ENCODE data around the gene QRICH2. TPM values are rescaled to one million over a fixed set of nuclear protein-coding genes. Genes with fewer than 3 reads are reported as not detected.
"Not testable (repeated sequence)": the region's sequence is repeated elsewhere in the genome, so short reads cannot be mapped to it uniquely, and the experiment has no call there.

QRICH2 gene, protein sequence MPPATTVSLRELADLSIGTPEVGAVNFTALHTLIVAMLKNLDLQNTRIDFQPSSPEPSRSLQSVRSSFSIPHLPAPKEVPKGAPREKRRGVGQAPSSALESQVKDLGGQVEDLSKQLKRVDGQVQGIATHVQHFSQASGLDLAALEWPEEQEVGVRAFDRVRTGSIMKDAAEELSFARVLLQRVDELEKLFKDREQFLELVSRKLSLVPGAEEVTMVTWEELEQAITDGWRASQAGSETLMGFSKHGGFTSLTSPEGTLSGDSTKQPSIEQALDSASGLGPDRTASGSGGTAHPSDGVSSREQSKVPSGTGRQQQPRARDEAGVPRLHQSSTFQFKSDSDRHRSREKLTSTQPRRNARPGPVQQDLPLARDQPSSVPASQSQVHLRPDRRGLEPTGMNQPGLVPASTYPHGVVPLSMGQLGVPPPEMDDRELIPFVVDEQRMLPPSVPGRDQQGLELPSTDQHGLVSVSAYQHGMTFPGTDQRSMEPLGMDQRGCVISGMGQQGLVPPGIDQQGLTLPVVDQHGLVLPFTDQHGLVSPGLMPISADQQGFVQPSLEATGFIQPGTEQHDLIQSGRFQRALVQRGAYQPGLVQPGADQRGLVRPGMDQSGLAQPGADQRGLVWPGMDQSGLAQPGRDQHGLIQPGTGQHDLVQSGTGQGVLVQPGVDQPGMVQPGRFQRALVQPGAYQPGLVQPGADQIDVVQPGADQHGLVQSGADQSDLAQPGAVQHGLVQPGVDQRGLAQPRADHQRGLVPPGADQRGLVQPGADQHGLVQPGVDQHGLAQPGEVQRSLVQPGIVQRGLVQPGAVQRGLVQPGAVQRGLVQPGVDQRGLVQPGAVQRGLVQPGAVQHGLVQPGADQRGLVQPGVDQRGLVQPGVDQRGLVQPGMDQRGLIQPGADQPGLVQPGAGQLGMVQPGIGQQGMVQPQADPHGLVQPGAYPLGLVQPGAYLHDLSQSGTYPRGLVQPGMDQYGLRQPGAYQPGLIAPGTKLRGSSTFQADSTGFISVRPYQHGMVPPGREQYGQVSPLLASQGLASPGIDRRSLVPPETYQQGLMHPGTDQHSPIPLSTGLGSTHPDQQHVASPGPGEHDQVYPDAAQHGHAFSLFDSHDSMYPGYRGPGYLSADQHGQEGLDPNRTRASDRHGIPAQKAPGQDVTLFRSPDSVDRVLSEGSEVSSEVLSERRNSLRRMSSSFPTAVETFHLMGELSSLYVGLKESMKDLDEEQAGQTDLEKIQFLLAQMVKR (N-terminal part only)
- 1 to 10 TPM in 1 of 2 donors, under 1 TPM in 1; 0.46 to 1.8 TPM for total RNA-seq

DNA sequence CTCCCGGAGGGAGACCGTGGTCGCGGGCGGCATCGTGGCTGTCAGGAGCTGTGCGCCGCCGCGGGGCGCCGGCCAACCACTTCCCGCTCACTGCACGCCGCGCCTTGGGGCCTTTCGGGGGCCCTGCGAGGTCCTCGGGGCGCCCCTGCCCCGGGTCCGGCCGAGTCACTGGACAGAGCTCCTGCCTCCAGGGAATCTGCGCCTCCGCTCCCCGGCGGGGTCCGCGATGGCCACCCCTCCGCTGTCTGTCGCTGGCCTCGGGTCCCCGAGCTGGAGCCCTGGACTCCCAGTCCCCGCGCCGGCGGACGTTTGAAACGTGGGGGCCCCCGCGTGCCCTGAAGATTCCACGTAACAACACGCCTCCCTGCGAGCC lies at the start of gene QRICH2:
TSS of gene QRICH2 (minus strand) at position 311 of the 373 bp plus-strand sequence. CDS start at position 33, 278 bp downstream.
- Mint-ChIP-seq H3K9me3 (no peaks in the 10 kb centered on the region), H3K36me3 (no peaks in the 10 kb centered on the region), H3K27ac (no peak within 1 kb of the TSS)
- no peak for DNase-seq (ENCODE audit: low spot score in 2 of 2)
- ATAC-seq = no peak

DNA sequence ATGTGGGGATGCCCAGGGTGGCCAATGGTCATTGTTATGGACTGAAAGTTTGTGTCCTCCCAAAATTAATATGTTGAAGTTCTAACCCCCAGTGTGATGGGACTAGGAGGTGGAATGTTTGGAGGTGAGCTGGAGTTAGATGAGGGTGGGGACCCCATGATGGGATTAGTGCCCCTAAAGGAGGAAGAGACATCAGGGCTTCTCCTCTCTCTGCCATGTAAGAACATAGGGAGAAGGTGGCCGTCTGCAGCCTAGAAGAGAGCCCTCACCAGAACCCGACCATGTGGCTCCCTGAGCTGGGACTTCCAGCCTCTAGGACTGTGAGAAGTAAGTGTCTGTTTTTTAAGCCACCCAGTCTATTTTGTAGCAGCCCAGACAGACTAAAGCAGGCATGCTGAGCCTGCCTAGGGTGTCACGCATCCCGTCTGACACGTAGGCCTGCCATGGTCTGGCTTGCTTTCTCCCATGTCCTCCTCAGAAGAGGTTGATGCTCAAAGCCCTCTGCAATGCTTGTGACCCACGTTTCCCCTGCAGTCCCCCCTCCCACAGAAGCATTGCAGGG lies 49.6 kb upstream of the QRICH2 start:
- ATAC-seq (no peak), DNase-seq (ENCODE audit: low spot score in 2 of 2) (no peak)
- Mint-ChIP-seq H3K36me3 (peaks cover 0 to 4% of the 10 kb centered on the region in 2 donors), H3K9me3 (no peaks in the 10 kb centered on the region), H3K27ac (no peak overlapping the region)

DNA sequence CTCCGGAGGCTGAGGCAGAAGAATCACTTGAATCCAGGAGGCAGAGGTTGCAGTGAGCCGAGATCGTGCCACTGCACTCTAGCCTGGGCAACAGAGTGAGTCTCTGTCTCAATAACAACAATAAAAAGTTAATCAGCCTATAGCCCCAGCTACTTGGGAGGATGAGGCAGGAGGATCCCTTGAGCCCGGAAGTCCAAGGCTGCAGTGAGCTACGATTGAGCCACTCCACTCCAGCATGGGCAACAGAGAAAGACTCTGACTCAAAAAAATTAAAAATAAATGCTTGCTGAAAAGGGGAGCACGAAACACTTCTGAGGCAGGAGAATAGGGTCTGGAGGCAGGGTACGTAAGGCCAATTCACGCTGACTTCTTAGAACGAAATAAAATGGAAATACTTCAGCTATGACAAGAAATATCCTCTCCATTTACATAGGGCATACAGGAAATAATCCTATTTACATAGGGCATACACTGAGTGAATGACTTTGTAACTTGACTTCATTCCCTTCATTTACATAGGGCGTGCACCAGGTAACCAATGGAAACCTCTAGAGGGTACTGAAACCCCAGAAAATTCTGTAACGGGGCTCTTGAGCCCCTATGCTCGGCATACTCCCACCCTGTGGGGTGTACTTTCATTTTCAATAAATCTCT lies 48.9 kb upstream of the QRICH2 start:
- ATAC-seq (no peak), DNase-seq (ENCODE audit: low spot score in 2 of 2) (no peak)
- Mint-ChIP-seq H3K36me3 (peaks cover 0 to 4% of the 10 kb centered on the region in 2 donors), H3K9me3 (no peaks in the 10 kb centered on the region), H3K27ac (no peak overlapping the region)

DNA sequence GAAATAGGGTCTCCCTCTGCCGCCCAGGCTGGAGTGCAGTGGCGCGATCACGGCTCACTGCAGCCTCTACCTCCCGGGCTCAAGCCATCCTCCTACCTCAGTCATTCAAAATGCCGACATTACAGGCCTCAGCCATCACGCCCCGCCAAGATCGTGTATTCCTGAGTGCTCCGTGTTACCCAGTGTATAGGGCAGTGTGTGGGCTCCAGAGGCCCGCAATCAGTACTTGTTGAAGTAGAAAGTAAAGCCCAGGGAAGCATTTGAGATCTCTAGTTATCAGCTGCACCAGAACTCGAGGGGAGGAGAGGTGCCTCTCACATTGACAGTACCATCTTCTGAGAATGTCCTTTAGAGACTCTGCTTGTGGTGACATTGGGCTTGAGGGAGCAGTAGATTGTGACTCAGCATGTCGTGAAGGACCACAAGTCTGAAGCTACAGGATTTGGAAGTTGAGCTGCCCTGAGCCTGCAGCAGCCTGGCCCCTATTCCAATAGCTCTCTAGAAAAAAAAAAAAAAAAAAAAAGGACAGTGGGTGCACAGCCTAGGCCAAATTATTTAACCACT lies 46.8 kb upstream of the QRICH2 start:
- DNase-seq (ENCODE audit: low spot score in 2 of 2) (no peak), ATAC-seq (no peak)
- H3K36me3 Mint-ChIP-seq = peaks cover 0 to 4% of the 10 kb centered on the region in 2 donors
- H3K27ac Mint-ChIP-seq = peak overlapping the region in 1 of 2 donors; percentile 86
- no peaks in the 10 kb centered on the region for H3K9me3 Mint-ChIP-seq

DNA sequence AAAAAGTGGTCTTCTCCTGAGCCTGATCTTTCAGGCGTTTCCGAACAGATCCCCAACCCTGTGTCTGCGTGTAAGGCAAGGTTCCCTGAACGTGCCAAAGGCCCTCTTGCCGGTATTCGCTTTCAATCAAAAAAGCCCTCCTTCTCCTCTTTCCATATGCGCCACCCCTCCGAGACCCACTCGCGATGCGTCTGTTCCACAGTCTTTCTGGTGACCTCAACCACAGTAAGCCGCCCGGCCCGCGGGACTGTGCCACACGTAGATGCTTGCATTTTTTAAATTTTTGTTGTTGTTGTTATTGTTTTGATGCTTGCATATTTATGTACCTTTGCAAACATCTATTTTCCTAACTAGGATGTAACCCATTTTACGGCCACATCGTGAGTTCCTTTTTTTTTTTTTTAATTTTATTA lies 46.2 kb upstream of the QRICH2 start:
- H3K36me3 Mint-ChIP-seq = peaks cover 0 to 4% of the 10 kb centered on the region in 2 donors
- no peak for DNase-seq (ENCODE audit: low spot score in 2 of 2)
- no peak for ATAC-seq
- no peaks in the 10 kb centered on the region for H3K9me3 Mint-ChIP-seq
- peak overlapping the region; percentile 86 to 98 for H3K27ac Mint-ChIP-seq

DNA sequence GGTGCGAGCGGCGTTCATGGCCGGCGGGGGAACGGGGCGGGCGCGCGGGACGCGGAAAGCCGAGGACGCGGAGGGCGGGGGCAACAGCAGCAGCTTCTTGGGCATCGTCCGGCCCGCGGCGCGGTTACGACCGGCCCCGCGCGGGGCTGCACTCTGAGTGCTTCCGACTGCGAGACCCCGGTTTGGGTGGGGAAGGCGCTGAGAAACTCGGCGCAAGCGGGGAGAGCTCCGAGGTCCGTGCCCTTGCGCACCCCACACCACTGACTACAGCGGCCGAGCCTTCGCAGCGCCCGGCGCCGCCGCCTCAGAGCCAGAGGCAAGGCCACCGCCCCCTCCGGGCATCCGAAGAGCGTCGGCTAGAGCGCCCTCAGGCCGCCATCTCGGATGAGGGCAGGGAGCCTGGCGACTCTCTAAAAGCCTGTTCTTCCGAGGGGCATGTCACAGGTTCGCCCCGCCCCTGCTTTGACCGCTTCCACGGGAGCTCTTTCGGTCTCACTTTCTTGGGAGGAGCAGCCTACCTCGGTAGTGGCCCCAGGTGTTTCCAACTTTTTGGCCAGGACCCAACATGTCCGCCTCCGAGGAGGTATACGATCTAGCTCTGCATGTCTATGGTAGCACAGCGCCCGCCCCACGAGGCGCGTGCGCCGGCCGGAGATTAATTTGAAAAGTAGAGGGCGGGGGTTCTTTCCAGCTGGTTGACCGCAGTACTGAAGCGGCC lies 45.7 kb upstream of the QRICH2 start, which contains the start of gene PRPSAP1:
TSS of gene PRPSAP1 (minus strand) at position 318 of the 718 bp plus-strand sequence. CDS start at position 105, 213 bp downstream.
- peaks cover 0 to 4% of the 10 kb centered on the region in 2 donors for H3K36me3 Mint-ChIP-seq
- H3K9me3 Mint-ChIP-seq = no peaks in the 10 kb centered on the region
- peak within 1 kb of the TSS; percentile 86 to 98 for H3K27ac Mint-ChIP-seq
- peak; percentile 92 to 97 for ATAC-seq
- DNase-seq (ENCODE audit: low spot score in 2 of 2) = peak; percentile 83 to 86

DNA sequence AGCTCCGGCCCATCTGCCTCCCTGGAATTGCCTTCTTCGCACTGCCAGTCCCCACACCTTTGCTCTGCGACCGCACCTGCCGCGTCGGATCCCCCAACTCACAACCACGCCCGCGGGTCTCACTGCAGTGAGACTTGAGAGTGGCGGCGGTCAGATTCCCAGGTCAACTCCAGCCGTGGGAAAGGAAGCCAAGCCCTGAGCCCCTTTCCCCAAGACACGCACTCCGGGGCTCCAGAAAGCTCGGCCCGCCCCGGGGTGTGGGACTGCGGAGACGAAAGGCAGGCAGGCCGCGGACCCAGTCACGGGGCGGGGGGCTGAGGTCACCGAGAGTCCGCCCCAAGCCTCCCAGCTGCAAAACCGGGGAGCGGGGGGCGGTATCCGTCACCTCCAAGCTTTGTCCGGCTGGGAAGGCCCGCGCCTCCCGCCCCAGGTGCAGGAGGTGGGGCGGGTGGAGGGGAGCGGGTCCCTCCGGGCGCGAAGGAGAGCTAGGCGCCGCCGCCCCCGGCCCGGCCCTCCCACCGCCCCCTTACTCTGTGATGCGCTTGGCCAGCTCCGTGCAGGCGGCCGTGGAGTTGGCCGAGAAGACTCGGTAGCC lies 45.0 kb upstream of the QRICH2 start:
- no peaks in the 10 kb centered on the region for H3K9me3 Mint-ChIP-seq
- DNase-seq (ENCODE audit: low spot score in 2 of 2) = peak; percentile 38 to 56
- peak overlapping the region; percentile 86 to 96 for H3K27ac Mint-ChIP-seq
- peak; percentile 11 to 30 for ATAC-seq
- H3K36me3 Mint-ChIP-seq = peaks cover 0 to 4% of the 10 kb centered on the region in 2 donors

DNA sequence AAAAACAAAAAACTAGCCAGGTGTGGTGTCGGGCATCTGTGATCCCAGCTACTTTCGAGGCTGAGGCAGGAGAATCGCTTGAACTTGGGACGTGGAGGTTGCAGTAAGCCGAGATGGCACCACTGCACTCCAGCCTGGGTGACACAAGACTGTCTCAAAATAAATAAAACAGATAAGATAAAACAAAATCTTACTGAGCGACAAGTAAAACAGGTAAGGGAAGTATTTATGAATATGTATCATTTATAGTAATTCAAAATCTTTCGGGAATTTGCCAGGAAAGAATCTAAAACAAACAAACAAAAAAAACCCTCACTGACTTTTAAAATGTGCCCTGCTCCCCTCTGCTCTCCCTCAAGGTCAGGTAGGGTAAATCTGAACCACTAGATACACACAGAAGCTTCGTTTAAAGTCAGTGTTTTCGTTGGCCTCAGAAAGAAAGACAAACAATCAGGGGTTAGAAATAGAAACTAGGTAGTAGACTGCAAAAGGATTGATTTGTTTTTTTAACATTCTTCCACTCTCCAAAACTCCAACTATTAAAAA lies 43.5 kb upstream of the QRICH2 start:
- no peaks in the 10 kb centered on the region for H3K9me3 Mint-ChIP-seq
- no peak for DNase-seq (ENCODE audit: low spot score in 2 of 2)
- ATAC-seq = no peak
- H3K27ac Mint-ChIP-seq = no peak overlapping the region
- peaks cover 4 to 5% of the 10 kb centered on the region in 2 donors for H3K36me3 Mint-ChIP-seq

DNA sequence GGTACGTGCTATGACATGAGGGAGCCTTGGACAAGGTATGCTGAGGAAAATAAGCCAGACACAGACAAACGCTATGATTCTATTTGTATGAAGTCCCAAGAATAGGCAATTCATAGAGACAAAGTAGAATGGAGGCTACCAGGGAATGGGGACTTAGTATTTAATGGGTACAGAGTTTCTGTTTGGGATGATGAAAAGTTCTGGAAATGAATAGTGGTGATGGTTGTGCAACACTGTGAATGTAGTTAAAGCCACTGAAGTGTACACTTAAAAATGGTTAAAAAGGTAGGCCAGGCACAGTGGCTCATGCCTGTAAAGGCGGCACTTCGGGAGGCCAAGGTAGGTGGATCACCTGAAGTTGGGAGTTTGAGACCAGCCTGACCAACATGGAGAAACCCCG lies 42.4 kb upstream of the QRICH2 start:
- DNase-seq (ENCODE audit: low spot score in 2 of 2) = no peak
- Mint-ChIP-seq H3K27ac (no peak overlapping the region), H3K36me3 (peaks cover 4 to 5% of the 10 kb centered on the region in 2 donors), H3K9me3 (no peaks in the 10 kb centered on the region)
- no peak for ATAC-seq

DNA sequence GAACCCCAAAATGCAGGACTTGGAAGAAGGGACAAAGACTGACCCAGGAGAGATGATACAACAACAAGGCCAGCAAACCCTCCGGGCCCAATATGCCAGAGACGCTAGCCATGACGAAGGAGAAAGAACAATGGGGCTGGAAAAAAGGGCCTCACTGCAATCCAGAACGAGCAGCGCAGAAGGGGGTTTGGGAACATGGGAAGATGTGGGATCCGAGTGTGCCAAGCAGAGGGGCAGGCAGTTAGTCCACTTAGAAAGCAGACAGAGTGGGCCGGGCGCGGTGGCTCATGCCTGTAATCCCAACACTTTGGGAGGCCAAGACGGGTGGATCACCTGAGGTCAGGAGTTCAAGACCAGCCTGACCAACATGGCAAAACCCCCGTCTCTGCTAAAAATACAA lies 38.9 kb upstream of the QRICH2 start:
- not testable (repeated sequence) for ATAC-seq; DNase-seq (ENCODE audit: low spot score in 2 of 2); H3K9me3 Mint-ChIP-seq; H3K36me3 Mint-ChIP-seq
- H3K27ac Mint-ChIP-seq = peak overlapping the region in 1 of 2 donors; percentile 31

DNA sequence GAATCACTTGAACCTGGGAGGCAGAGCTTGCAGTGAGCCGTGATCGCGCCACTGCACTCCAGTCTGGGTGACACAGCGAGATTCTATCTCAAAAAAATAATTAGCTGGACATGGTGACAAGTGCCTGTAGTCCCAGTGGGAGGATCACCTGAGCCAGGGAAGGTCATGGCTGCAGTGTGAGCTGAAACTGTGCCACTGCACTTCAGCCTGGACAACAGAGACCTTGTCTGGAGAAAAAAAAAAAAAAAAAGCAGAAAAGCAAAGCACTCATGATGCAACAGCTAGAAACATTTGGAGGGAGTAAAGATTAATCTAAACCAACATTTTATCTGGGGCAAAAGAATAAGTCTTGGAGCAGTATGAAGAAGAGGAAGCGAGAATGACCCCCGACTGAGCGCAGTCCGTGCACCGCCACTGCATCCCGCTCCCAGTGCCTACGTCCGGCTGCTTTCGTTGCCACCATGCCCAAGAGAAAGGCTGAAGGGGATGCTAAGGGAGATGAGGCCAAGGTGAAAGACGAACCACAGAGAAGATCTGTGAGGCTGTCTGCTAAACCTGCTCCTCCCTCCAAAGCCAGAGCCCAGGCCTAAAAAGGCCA lies 37.4 kb upstream of the QRICH2 start:
- ATAC-seq (no peak), DNase-seq (ENCODE audit: low spot score in 2 of 2) (no peak)
- Mint-ChIP-seq H3K36me3 (peaks cover 0 to 5% of the 10 kb centered on the region in 2 donors), H3K27ac (no peak overlapping the region), H3K9me3 (no peaks in the 10 kb centered on the region)

DNA sequence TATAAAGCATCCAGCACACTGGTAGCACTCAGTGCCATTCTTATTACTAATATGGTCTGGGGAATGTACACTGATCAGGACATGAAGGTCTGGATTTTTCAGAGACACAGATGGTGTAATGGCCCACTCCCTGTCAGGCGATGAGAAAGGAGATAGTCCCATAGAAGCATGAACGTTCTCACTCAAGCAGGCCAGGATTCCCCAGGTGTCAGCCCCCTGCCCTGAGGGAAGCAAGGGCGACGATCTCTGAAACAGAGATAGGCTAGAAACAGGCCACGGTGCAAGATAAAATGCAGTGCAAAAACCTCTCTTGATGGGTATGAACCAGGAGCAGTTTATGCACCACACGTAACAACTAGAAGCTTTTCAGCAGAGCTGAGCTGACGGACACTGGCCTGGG lies 35.0 kb upstream of the QRICH2 start:
- no peaks in the 10 kb centered on the region for H3K9me3 Mint-ChIP-seq
- peaks cover 0 to 5% of the 10 kb centered on the region in 2 donors for H3K36me3 Mint-ChIP-seq
- ATAC-seq (no peak), DNase-seq (ENCODE audit: low spot score in 2 of 2) (no peak)
- no peak overlapping the region for H3K27ac Mint-ChIP-seq

DNA sequence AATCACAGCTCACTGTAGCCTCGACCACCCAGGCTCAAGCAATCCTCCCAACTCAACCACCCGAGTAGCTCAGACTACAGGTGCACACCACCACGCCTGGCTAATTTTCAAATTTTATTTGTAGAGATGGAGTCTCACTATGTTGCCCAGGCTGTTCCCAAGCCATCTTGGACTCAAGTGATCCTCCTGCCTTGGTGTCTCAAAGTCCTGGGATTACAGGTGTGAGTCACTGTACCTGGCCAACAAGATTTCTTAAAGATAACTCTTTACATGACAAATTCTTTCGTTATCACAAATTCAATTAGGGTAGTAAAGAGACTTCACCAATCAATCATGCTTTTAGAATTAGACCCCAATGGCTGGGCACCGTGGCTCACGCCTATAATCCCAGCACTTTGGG lies 33.2 kb upstream of the QRICH2 start:
- Mint-ChIP-seq H3K36me3 (no peaks in the 10 kb centered on the region), H3K9me3 (no peaks in the 10 kb centered on the region), H3K27ac (no peak overlapping the region)
- no peak for ATAC-seq
- no peak for DNase-seq (ENCODE audit: low spot score in 2 of 2)

DNA sequence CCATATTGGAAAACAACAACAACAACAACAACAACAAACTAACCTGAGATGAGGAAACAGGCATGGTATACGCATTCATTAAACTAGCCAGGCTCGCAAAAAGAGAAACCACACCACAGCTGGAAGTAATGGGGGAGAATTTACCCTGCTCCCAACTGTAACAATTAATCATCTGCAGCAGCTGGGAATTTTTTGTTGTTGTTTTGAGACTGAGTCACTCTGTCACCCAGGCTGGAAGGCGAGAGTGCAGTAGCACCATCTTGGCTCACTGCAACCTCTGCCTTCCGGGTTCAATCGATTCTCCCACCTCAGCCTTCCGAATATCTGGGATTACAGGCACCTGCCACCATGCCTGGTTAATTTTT lies 29.3 kb upstream of the QRICH2 start:
- peak in 1 of 2 donors; percentile 9 for DNase-seq (ENCODE audit: low spot score in 2 of 2)
- no peak for ATAC-seq
- H3K9me3 Mint-ChIP-seq = no peaks in the 10 kb centered on the region
- no peaks in the 10 kb centered on the region for H3K36me3 Mint-ChIP-seq
- H3K27ac Mint-ChIP-seq = no peak overlapping the region

Data from activated naive CD4-positive, alpha-beta T cell treated with anti-CD3 and anti-CD28 coated beads, Interleukin-2, amount 50 U/mL, for 72 hours (primary cell).